Ascending aorta (tissue), 2 donors: Measurements from ENCODE around the gene LSM12. TPM values are rescaled to one million over a fixed set of nuclear protein-coding genes. Genes with fewer than 3 reads are reported as not detected.

Source experiments
- DNase-seq, 2 donors: peaks; one replicate each; pipeline ENCODE4 v3.0.0-alpha.2; 2019; ENCODE audit warnings: low spot score in 2 of 2
- H3K27ac ChIP-seq, 2 donors: fragments of 200-600 bp; sonication (generic); one replicate each; pipeline ENCODE4 v1.5.1; 2016 to 2017; ENCODE audit warnings: mild to moderate bottlenecking in 1 of 2
- H3K27me3 ChIP-seq: fragments of 200-600 bp; sonication (generic); one replicate; pipeline ENCODE4 v1.5.1; 2017
- H3K36me3 ChIP-seq, 2 donors: fragments of 200-600 bp; sonication (generic); one replicate each; pipeline ENCODE4 v1.5.1; 2016
- H3K4me1 ChIP-seq, 2 donors: fragments of 200-600 bp; sonication (generic); one replicate each; pipeline ENCODE4 v1.5.1; 2016 to 2017; ENCODE audit warnings: mild to moderate bottlenecking in 1 of 2
- H3K4me3 ChIP-seq, 2 donors: fragments of 200-600 bp; sonication (generic); one replicate each; pipeline ENCODE4 v1.5.1; 2016 to 2017; ENCODE audit warnings: mild to moderate bottlenecking in 1 of 2
- H3K9me3 ChIP-seq, 2 donors: fragments of 200-600 bp; sonication (generic); one replicate each; pipeline ENCODE4 v1.5.1; 2016
- intact Hi-C: fragments of 100-400 bp; cut with DNase I; formaldehyde crosslinking; loops from one replicate; pipeline ENCODE4 v1.15.1; 2023
- total RNA-seq: library from RNA; depleted of rRNA; stranded (reverse); fragments of >200 nt; gene quantifications from one replicate; pipeline ENCODE4 v1.1.0, GENCODE V29; 2016
- TF ChIP-seq, protein P1 (sequence below), 3 experiments: fragments of 200-600 bp in 2 of 3; fragments of 450-650 bp in 1 of 3; sonication (generic) in 2 of 3; IDR thresholded peaks; one replicate each; pipeline ENCODE4 v1.5.1; 2016 to 2019; ENCODE audit warnings: antibody characterized with exemption in 3 of 3, mild to moderate bottlenecking in 1 of 3, moderate library complexity in 1 of 3

The LSM12 gene
- total RNA-seq, 1 donor from 2014 or later = 12.5 TPM

DNA sequence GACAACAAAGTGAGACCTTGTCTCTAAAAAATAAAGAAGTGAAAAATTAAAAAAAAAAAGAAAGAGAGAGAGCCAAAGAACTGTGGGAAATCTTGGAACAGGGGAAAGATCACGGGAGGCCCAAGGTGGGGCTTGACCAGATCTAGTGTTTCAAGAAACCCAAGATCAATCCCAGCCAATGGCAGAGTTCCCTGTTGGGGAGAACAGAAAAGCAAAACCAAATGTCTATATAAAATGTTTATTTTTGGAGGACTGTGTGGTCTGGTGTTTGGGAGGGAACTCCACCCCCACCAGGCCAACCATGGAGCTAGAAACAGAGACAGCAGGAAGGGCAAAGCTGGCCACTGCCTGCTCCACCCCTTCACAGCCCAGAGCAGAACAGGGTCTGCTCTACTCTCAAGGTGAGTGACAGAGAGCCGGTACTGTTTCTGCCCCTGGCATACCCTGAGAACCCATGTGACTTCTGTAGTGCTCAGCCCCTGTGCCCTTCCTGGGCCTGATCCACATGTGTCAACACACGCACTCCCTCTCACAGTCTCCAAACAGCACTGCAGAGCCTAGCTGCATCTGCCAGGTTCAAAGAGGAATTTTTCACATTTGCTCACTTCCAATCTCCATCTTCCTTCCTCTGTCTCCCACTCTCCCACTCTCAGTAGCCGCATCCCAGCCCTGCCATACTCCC lies 55.4 kb downstream of the LSM12 start:
- Histone ChIP-seq H3K4me1 (peaks cover 9 to 31% of the 10 kb centered on the region in 2 donors), H3K27ac (no peak overlapping the region), H3K36me3 (peaks cover 0 to 8% of the 10 kb centered on the region in 2 donors), H3K27me3 (no peaks in the 10 kb centered on the region), H3K9me3 (no peaks in the 10 kb centered on the region), H3K4me3 (no peak overlapping the region)
- intact Hi-C loops = loop anchor here (10.0 kb wide), 1 partner anchor 526 kb away; the partner anchor contains the start of gene DHX8
- DNase-seq = no peak
- TF ChIP-seq, protein P1, sequence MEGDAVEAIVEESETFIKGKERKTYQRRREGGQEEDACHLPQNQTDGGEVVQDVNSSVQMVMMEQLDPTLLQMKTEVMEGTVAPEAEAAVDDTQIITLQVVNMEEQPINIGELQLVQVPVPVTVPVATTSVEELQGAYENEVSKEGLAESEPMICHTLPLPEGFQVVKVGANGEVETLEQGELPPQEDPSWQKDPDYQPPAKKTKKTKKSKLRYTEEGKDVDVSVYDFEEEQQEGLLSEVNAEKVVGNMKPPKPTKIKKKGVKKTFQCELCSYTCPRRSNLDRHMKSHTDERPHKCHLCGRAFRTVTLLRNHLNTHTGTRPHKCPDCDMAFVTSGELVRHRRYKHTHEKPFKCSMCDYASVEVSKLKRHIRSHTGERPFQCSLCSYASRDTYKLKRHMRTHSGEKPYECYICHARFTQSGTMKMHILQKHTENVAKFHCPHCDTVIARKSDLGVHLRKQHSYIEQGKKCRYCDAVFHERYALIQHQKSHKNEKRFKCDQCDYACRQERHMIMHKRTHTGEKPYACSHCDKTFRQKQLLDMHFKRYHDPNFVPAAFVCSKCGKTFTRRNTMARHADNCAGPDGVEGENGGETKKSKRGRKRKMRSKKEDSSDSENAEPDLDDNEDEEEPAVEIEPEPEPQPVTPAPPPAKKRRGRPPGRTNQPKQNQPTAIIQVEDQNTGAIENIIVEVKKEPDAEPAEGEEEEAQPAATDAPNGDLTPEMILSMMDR (IDR thresholded peaks at IDR 0.05) = no peak

DNA sequence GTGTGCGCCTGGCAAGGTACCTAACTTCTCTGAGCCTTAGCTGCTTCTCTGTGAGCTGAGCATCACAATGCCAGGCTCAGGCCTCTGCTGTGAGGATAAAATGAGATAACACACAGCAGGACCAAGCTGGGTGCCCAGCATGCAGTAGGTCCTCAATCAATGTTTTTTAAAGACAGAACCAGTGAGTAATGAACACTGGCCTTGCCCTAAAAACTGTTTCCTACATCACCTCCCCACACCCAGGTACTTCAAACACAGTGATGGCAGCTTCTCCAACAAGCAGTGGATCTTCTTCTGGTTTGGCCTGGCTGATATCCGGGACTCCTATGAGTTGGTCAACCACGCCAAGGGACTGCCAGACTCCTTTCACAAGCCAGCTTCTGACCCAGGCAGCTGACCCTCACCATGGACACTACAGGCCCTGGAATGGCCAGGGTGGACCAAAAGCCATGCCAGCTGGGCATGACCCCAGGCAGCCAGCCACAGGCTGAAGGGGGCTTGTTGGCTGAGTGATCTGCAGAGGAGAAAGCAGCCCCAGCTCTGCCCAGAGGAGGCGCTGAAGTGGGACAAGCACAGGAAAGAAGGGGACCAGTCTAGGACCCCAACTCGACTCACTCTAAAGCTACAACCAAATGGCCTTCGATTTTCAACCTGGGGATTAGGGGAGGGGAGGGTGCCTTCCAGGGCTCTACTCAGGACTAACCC lies 58.1 kb downstream of the LSM12 start:
- Histone ChIP-seq H3K9me3 (no peaks in the 10 kb centered on the region), H3K27ac (no peak overlapping the region), H3K4me1 (peaks cover 4 to 31% of the 10 kb centered on the region in 2 donors), H3K27me3 (no peaks in the 10 kb centered on the region), H3K36me3 (peaks cover 0 to 8% of the 10 kb centered on the region in 2 donors), H3K4me3 (peak overlapping the region in 1 of 2 donors; percentile 67)
- no peak for DNase-seq
- TF ChIP-seq, protein P1 (IDR thresholded peaks at IDR 0.05) = no peak
- intact Hi-C loops = loop anchor here (5.0 kb wide), 2 partner anchors 34 to 114 kb away; partner anchors contain the start of gene HDAC5

DNA sequence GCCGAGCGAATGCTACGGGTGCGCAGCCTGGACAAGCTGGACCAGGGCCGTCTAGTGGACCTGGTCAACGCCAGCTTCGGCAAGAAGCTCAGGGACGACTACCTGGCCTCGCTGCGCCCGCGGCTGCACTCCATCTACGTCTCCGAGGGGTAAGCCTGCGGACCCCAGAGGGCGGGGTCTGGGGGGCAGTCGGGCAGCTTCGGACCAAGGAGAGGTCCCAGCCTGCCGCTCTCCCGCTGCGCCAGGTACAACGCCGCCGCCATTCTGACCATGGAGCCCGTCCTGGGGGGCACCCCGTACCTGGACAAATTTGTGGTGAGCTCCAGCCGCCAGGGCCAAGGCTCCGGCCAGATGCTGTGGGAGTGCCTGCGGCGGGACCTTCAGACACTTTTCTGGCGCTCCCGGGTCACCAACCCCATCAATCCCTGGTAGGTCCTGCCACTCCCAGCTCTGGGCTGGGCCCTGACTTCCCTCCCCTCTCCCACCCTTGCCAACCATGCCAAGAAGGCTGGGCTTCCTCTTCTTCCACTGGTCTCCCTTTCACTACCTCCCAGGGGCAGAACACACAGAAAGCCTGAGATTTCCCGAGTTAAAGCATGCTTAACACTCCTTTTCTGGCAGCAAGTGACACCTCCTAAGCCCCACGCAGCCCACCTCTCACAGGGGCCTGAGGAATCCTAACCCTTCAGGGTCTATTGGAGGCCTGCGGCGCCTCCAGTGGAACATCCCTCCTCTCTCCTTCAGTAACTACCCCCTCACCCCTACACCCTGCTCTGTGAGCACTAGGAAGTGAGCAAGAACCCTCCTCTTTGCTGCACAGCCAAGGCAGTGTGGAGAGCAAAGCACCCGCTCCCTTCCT lies 58.9 kb downstream of the LSM12 start:
- no peak for DNase-seq
- Histone ChIP-seq H3K9me3 (no peaks in the 10 kb centered on the region), H3K4me1 (peaks cover 4 to 31% of the 10 kb centered on the region in 2 donors), H3K36me3 (peaks cover 0 to 7% of the 10 kb centered on the region in 2 donors), H3K27ac (no peak overlapping the region), H3K4me3 (peak overlapping the region; percentile 51 to 67), H3K27me3 (no peaks in the 10 kb centered on the region)
- intact Hi-C loops = loop anchor here (2.0 to 5.0 kb wide), 3 partner anchors 35 to 115 kb away; partner anchors contain the start of genes G6PC3 and HDAC5
- TF ChIP-seq, protein P1 (IDR thresholded peaks at IDR 0.05) = no peak

DNA sequence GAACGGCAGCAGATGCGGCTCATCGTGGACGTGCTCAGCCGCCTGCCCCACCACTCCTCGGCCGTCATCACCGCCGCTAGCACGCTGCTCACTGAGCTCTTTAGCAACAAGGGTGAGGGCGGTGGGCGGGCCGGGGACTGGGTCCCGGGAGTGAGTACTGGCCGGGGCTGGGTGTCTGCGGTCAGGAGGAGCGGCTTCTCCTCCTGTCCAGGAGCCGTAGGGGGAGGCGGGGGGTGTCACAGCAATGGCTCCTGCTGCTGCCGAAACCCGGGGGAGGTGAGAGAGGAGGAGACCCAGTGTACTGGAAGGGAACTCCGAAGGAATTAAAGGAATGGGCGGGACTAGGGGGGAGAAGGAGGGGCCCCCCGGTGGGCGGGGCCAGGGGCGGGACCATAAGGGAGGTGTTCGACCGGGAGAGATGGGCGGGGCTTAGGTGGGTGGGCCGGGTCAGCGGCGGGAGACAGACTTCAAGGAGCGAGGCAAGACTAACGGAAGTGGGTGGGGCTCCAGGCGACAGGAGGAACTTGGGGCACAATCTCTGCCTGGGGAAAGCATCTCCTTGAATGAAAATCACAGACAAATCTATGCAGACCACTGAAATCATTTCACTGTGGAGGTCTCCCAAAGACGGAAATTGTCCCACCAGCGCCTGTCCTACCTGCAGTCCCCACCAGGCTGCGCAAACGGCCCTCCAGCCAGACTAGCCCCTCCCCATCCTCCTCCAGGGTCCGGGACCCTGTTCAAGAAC lies 59.7 kb downstream of the LSM12 start:
- Histone ChIP-seq H3K4me1 (peaks cover 4 to 31% of the 10 kb centered on the region in 2 donors), H3K27me3 (no peaks in the 10 kb centered on the region), H3K27ac (peak overlapping the region in 1 of 2 donors; percentile 32), H3K9me3 (no peaks in the 10 kb centered on the region), H3K4me3 (peak overlapping the region; percentile 51 to 67), H3K36me3 (peaks cover 0 to 2% of the 10 kb centered on the region in 2 donors)
- peak; percentile 98 for DNase-seq
- intact Hi-C loops = loop anchor here (2.0 to 5.0 kb wide), 3 partner anchors 36 to 116 kb away; partner anchors contain the start of genes G6PC3 and HDAC5
- TF ChIP-seq, protein P1 (IDR thresholded peaks at IDR 0.05) = peak; percentile 39 to 55 (median 53)

DNA sequence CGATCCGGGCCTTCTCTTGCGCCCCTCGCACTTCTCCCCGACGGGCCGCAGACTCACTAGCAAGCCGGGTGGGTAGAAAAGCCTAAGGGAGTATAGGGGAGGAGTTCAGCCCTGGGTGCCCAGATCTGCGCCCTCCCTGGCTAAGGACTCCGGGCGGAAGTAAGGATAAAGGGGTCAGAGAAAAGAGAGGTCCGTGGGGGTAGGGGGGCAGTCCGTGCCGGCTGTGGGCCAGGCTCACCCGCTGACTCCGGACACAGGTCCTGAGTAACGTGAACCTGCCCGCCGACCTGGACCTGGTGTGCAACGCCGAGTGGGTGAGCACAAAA lies 60.2 kb downstream of the LSM12 start:
- Histone ChIP-seq H3K4me3 (peak overlapping the region; percentile 51 to 67), H3K4me1 (peaks cover 4 to 31% of the 10 kb centered on the region in 2 donors), H3K27ac (peak overlapping the region in 1 of 2 donors; percentile 32), H3K9me3 (no peaks in the 10 kb centered on the region), H3K27me3 (no peaks in the 10 kb centered on the region), H3K36me3 (no peaks in the 10 kb centered on the region)
- TF ChIP-seq, protein P1 (IDR thresholded peaks at IDR 0.05) = no peak
- intact Hi-C loops = loop anchor here (2.0 to 5.0 kb wide), 3 partner anchors 36 to 116 kb away; partner anchors contain the start of genes G6PC3 and HDAC5
- no peak for DNase-seq
